Naive thymus-derived CD8-positive, alpha-beta T cell (primary cell): Measurements from ENCODE around the gene SMARCD3. TPM values are rescaled to one million over a fixed set of nuclear protein-coding genes. Genes with fewer than 3 reads are reported as not detected.
A peak's percentile ranks its signal among the peaks of the same experiment; 100 is the strongest.

ENCODE experiments used
- ATAC-seq, 2 donors: fragments of 150-1000 bp; cut with Tn5 transposase in 1 of 2; sonication (Bioruptor Pico), chemical (Tn5 transposase) in 1 of 2; 1 replicate in 1 of 2; 2 replicates in 1 of 2; pipeline ENCODE4 v1.10.0; 2021; ENCODE audit warnings: mild to moderate bottlenecking in 2 of 2, moderate library complexity in 2 of 2
- POLR2A ChIA-PET: fragments of 350-600 bp; sonication (Branson Sonifier 250); formaldehyde crosslinking; loops from one replicate; lab custom pipeline; 2021; ENCODE audit warnings: antibody characterized with exemption; lab: Charles Lee
- DNase-seq, 10 donors: peaks; one replicate each; pipeline versions ENCODE4 v3.0.0 to v3.0.0-alpha.2; 2020 to 2022
- H3K27ac Mint-ChIP-seq, 10 donors: one replicate each; pipeline ENCODE4 v1.8.0; 2020 to 2022; ENCODE audit warnings: mild to moderate bottlenecking in 10 of 10, mixed read lengths in 10 of 10, moderate library complexity in 4 of 10, inconsistent platforms in 1 of 10
- H3K27me3 Mint-ChIP-seq, 5 donors: one replicate each; pipeline ENCODE4 v1.8.0; 2021 to 2022; ENCODE audit warnings: mixed read lengths in 5 of 5
- H3K36me3 Mint-ChIP-seq, 3 donors: one replicate each; pipeline ENCODE4 v1.8.0; 2020 to 2022; ENCODE audit warnings: mixed read lengths in 3 of 3, mild to moderate bottlenecking in 2 of 3, inconsistent platforms in 1 of 3
- H3K4me1 Mint-ChIP-seq, 4 donors: one replicate each; pipeline ENCODE4 v1.8.0; 2021 to 2022; ENCODE audit warnings: mixed read lengths in 4 of 4
- H3K4me3 Mint-ChIP-seq, 10 donors: one replicate each; pipeline ENCODE4 v1.8.0; 2020 to 2022; ENCODE audit warnings: mild to moderate bottlenecking in 10 of 10, mixed read lengths in 10 of 10, moderate library complexity in 6 of 10, inconsistent platforms in 1 of 10
- H3K9me3 Mint-ChIP-seq, 9 donors: one replicate each; pipeline ENCODE4 v1.8.0; 2020 to 2022; ENCODE audit warnings: mixed read lengths in 9 of 9, mild to moderate bottlenecking in 3 of 9, inconsistent platforms in 1 of 9, moderate library complexity in 1 of 9
- polyA plus RNA-seq, 3 donors: library from polyadenylated mRNA; unstranded; fragments of 300-500 nt; fragmentation: Illumina TruSeq; gene quantifications; one replicate each; pipeline ENCODE4 v1.2.3, GENCODE V29; 2021
- total RNA-seq, 8 experiments: library from RNA in 2 of 8; stranded (reverse) in 2 of 8; gene quantifications; one replicate each; pipeline ENCODE4 v1.2.3 and lab custom pipeline; 2021 to 2026

Gene SMARCD3
- total and polyA plus RNA-seq, 5 experiments from 2014 or later = 9.7 to 18.6 (median 11.8) TPM

- Mint-ChIP-seq H3K36me3 (peaks cover 0 to 38% (median 0%) of the 10 kb centered on the region in 3 donors), H3K27me3 (no peaks in the 10 kb centered on the region), H3K27ac (peak overlapping the region in 1 of 10 donors; percentile 25), H3K4me3 (no peak overlapping the region), H3K9me3 (no peaks in the 10 kb centered on the region), H3K4me1 (peaks cover 13 to 42% (median 26%) of the 10 kb centered on the region in 4 donors)
- ATAC-seq (no peak), DNase-seq (no peak)
- POLR2A ChIA-PET = no interaction called here
These were observed 9.3 kb downstream of the SMARCD3 start for GRCh38 chr7:151238924-151239836.

- POLR2A ChIA-PET = interaction anchor here (2.1 kb wide), 1 partner anchor 11 kb away, joined by 8 read pairs; the partner anchor contains the start of gene ABCF2
- H3K9me3 Mint-ChIP-seq = no peaks in the 10 kb centered on the region
These were observed 10.2 kb downstream of the SMARCD3 start for GRCh38 chr7:151238190-151238810.

GRCh38 chr7:151237244-151238189 is 11.0 kb downstream of the SMARCD3 start:
- peaks cover 15 to 39% (median 24%) of the 10 kb centered on the region in 4 donors for H3K4me1 Mint-ChIP-seq
- peaks cover 0 to 39% (median 0%) of the 10 kb centered on the region in 3 donors for H3K36me3 Mint-ChIP-seq
- ATAC-seq (no peak), DNase-seq (no peak)
- POLR2A ChIA-PET = interaction anchor here (2.0 to 2.1 kb wide), 2 partner anchors 10 kb away, joined by 6 to 8 read pairs; partner anchors contain the start of genes ABCF2 and SMARCD3
- no peaks in the 10 kb centered on the region for H3K27me3 Mint-ChIP-seq
- no peak overlapping the region for H3K27ac Mint-ChIP-seq
- H3K9me3 Mint-ChIP-seq = no peaks in the 10 kb centered on the region
- H3K4me3 Mint-ChIP-seq = no peak overlapping the region

More at GRCh38 chr7:151238190-151238810, 10.2 kb downstream of the SMARCD3 start:
- Mint-ChIP-seq H3K27me3 (no peaks in the 10 kb centered on the region), H3K36me3 (peaks cover 0 to 39% (median 0%) of the 10 kb centered on the region in 3 donors), H3K4me1 (peaks cover 15 to 42% (median 26%) of the 10 kb centered on the region in 4 donors), H3K4me3 (no peak overlapping the region), H3K27ac (no peak overlapping the region)
- ATAC-seq (no peak), DNase-seq (no peak)

GRCh38 chr7:151236406-151236805 is 12.1 kb downstream of the SMARCD3 start:
- peaks cover 0 to 39% (median 0%) of the 10 kb centered on the region in 3 donors for H3K36me3 Mint-ChIP-seq
- no peaks in the 10 kb centered on the region for H3K27me3 Mint-ChIP-seq
- H3K4me1 Mint-ChIP-seq = peaks cover 21 to 44% (median 33%) of the 10 kb centered on the region in 4 donors
- no peaks in the 10 kb centered on the region for H3K9me3 Mint-ChIP-seq
- H3K4me3 Mint-ChIP-seq = no peak overlapping the region
- DNase-seq = no peak
- POLR2A ChIA-PET = interaction anchor here (0.6 to 2.1 kb wide), 3 partner anchors 9 to 75 kb away, joined by 3 to 8 read pairs (median 6); partner anchors contain the start of genes ABCF2 and SMARCD3
- peak overlapping the region in 2 of 10 donors; percentile 21 to 27 for H3K27ac Mint-ChIP-seq
- no peak for ATAC-seq

- ATAC-seq (no peak), DNase-seq (no peak)
- Mint-ChIP-seq H3K9me3 (no peaks in the 10 kb centered on the region), H3K27ac (peak overlapping the region in 1 of 10 donors; percentile 7), H3K4me1 (peaks cover 21 to 46% (median 35%) of the 10 kb centered on the region in 4 donors), H3K27me3 (no peaks in the 10 kb centered on the region), H3K4me3 (peak overlapping the region in 5 of 10 donors; percentile 10 to 100 (median 36)), H3K36me3 (peaks cover 0 to 35% (median 0%) of the 10 kb centered on the region in 3 donors)
- POLR2A ChIA-PET = interaction anchor here (2.0 kb wide), 1 partner anchor 12 kb away, joined by 6 read pairs; the partner anchor contains the start of gene SMARCD3
These were observed 13.3 kb downstream of the SMARCD3 start for GRCh38 chr7:151235091-151235787.

GRCh38 chr7:151233804-151234203 is 14.7 kb downstream of the SMARCD3 start:
- Mint-ChIP-seq H3K4me1 (peaks cover 21 to 46% (median 35%) of the 10 kb centered on the region in 4 donors), H3K9me3 (no peaks in the 10 kb centered on the region), H3K27ac (peak overlapping the region; percentile 95 to 99 (median 96)), H3K36me3 (peaks cover 0 to 25% (median 0%) of the 10 kb centered on the region in 3 donors), H3K27me3 (no peaks in the 10 kb centered on the region), H3K4me3 (peak overlapping the region; percentile 95 to 100 (median 99))
- no peak for ATAC-seq
- POLR2A ChIA-PET = interaction anchor here (1.9 to 4.0 kb wide), 2 partner anchors 10 to 17 kb away, joined by 7 to 26 read pairs; no protein-coding TSS in a partner anchor
- peak in 1 of 10 donors; percentile 30 for DNase-seq

- peak; percentile 60 to 69 for ATAC-seq
- Mint-ChIP-seq H3K9me3 (no peaks in the 10 kb centered on the region), H3K4me3 (peak overlapping the region; percentile 95 to 100 (median 99)), H3K4me1 (peaks cover 21 to 46% (median 36%) of the 10 kb centered on the region in 4 donors), H3K36me3 (peaks cover 0 to 25% (median 0%) of the 10 kb centered on the region in 3 donors), H3K27me3 (no peaks in the 10 kb centered on the region), H3K27ac (peak overlapping the region; percentile 95 to 99 (median 96))
- DNase-seq = peak in 9 of 10 donors; percentile 34 to 79 (median 49)
- POLR2A ChIA-PET = interaction anchor here (0.6 to 4.0 kb wide), 5 partner anchors 11 to 40 kb away, joined by 3 to 26 read pairs (median 4); no protein-coding TSS in a partner anchor
These were observed 15.4 kb downstream of the SMARCD3 start for GRCh38 chr7:151232917-151233701.

- Mint-ChIP-seq H3K4me3 (peak within 1 kb of the TSS; percentile 95 to 100 (median 99)), H3K27ac (peak within 1 kb of the TSS; percentile 95 to 99 (median 96)), H3K4me1 (peaks cover 22 to 52% (median 41%) of the 10 kb centered on the region in 4 donors), H3K9me3 (no peaks in the 10 kb centered on the region), H3K36me3 (peaks cover 0 to 22% (median 0%) of the 10 kb centered on the region in 3 donors), H3K27me3 (no peaks in the 10 kb centered on the region)
- DNase-seq = peak; percentile 75 to 92 (median 86)
- peak; percentile 87 to 90 for ATAC-seq
- POLR2A ChIA-PET = interaction anchor here (0.6 to 4.0 kb wide), 5 partner anchors 11 to 41 kb away, joined by 3 to 26 read pairs (median 4); no protein-coding TSS in a partner anchor
These were observed 16.2 kb downstream of the SMARCD3 start, which contains the start of gene CHPF2 for GRCh38 chr7:151232091-151232916. CHPF2 (plus strand) TSS chr7:151232483; CDS start chr7:151234012, 1,529 bp downstream.

- POLR2A ChIA-PET = interaction anchor here (1.2 to 4.0 kb wide), 2 partner anchors 11 to 13 kb away, joined by 3 to 26 read pairs; no protein-coding TSS in a partner anchor
- ATAC-seq = no peak
- Mint-ChIP-seq H3K36me3 (peaks cover 0 to 17% (median 0%) of the 10 kb centered on the region in 3 donors), H3K9me3 (no peaks in the 10 kb centered on the region), H3K4me3 (peak overlapping the region in 9 of 10 donors; percentile 63 to 100 (median 97)), H3K27ac (peak overlapping the region in 3 of 10 donors; percentile 96 to 99 (median 96)), H3K27me3 (no peaks in the 10 kb centered on the region), H3K4me1 (peaks cover 27 to 56% (median 49%) of the 10 kb centered on the region in 4 donors)
- no peak for DNase-seq
These were observed 17.4 kb downstream of the SMARCD3 start for GRCh38 chr7:151231080-151231479.
